DOHH2 (cell line): ENCODE results near the gene IQCF2.

ENCODE experiments used
- H3F3A ChIP-seq: fragments of 200-600 bp; sonication (generic), shearing (Covaris generic); 2 replicates; pipeline ENCODE4 v1.6.0; 2016; ENCODE audit warnings: antibody characterized with exemption, mild to moderate bottlenecking; ENCODE audit not compliant: control insufficient read depth, insufficient read depth
- H3K27ac ChIP-seq: fragments of 200-600 bp; sonication (generic); 2 replicates; pipeline ENCODE4 v1.5.1; 2014; ENCODE audit warnings: low read depth, mild to moderate bottlenecking, low read length, moderate library complexity
- H3K27me3 ChIP-seq: fragments of 200-600 bp; sonication (generic); 2 replicates; pipeline ENCODE4 v1.6.1; 2014; ENCODE audit warnings: mild to moderate bottlenecking, low read length, mixed read lengths; ENCODE audit not compliant: control insufficient read depth
- H3K36me3 ChIP-seq: fragments of 200-600 bp; sonication (generic); 2 replicates; pipeline ENCODE4 v1.6.1; 2014; ENCODE audit warnings: mild to moderate bottlenecking, low read length, moderate library complexity, mixed read lengths; ENCODE audit not compliant: control insufficient read depth
- H3K4me1 ChIP-seq: fragments of 200-600 bp; sonication (generic); 2 replicates; pipeline ENCODE4 v1.6.1; 2014; ENCODE audit warnings: mild to moderate bottlenecking, low read length, mixed read lengths; ENCODE audit not compliant: control insufficient read depth
- H3K4me2 ChIP-seq: fragments of 200-600 bp; sonication (generic); 2 replicates; pipeline ENCODE4 v1.6.0; 2014; ENCODE audit warnings: mild to moderate bottlenecking, low read length, moderate library complexity
- H3K4me3 ChIP-seq: fragments of 200-600 bp; sonication (generic); 2 replicates; pipeline ENCODE4 v1.5.1; 2014; ENCODE audit warnings: mild to moderate bottlenecking, low read length, mixed read lengths
- H3K79me2 ChIP-seq: fragments of 200-600 bp; sonication (generic); 2 replicates; pipeline ENCODE4 v1.6.1; 2014; ENCODE audit warnings: mild to moderate bottlenecking, low read length, mixed read lengths; ENCODE audit not compliant: control insufficient read depth
- H3K9me2 ChIP-seq: fragments of 200-600 bp; sonication (generic); replicated peaks from 2 replicates; pipeline ENCODE4 v1.6.1; 2014; ENCODE audit warnings: mild to moderate bottlenecking, low read length, mixed read lengths; ENCODE audit not compliant: control insufficient read depth
- H3K9me3 ChIP-seq: fragments of 200-600 bp; sonication (generic); 2 replicates; pipeline ENCODE4 v1.6.1; 2014; ENCODE audit warnings: antibody characterized with exemption, low read length, mixed read lengths; ENCODE audit not compliant: control insufficient read depth, insufficient read depth
- H4K20me1 ChIP-seq: fragments of 200-600 bp; sonication (generic); 2 replicates; pipeline ENCODE4 v1.6.0; 2014; ENCODE audit warnings: low read depth, mild to moderate bottlenecking, antibody characterized with exemption, low read length, moderate library complexity; ENCODE audit not compliant: control insufficient read depth, insufficient read depth
- CTCF ChIP-seq: fragments of 200-600 bp; sonication (generic); IDR thresholded peaks from one replicate; pipeline ENCODE4 v1.5.1; 2014; ENCODE audit warnings: antibody characterized with exemption, mild to moderate bottlenecking, low read depth, low read length; ENCODE audit not compliant: poor library complexity, severe bottlenecking
- EZH2phosphoT487 ChIP-seq: fragments of 200-600 bp; sonication (generic); IDR thresholded peaks from 2 replicates; pipeline ENCODE4 v1.6.1; 2017; ENCODE audit warnings: borderline replicate concordance, mild to moderate bottlenecking, antibody characterized with exemption, low read length, moderate library complexity, mixed read lengths

IQCF2 gene

DNA sequence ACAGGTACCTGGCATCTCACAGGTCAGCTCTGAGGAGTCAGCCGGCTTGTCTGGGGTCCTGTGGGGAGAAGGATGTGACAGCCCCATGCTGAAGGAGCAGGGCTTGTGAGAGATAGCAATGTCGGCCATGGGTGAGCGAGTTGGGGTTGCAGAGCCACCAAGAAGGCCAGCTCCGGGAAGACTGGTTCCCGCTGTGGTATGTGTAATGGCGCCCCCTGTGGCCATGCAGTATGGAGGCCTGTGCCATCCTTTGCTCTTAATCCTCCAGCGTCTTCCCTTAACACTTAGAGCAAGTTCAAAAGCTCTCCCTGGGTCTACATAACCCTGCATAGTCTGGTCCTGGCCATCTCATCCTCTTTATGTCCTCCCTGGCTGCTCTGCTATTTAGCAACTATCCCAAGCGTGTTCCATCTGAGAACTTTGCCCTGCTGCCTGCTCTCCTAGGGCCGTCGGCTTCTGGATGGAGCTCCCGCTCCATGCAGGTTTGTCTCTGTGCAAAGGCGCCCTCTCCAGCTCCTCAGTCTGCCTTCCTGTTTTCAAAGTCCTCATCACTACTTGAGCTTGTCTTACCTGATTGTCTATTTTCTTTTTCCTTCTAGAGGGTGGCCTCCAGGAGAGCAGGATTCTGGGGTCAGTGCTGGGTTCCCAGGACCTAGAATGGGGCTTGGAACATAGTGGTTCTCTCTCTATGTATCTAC is 41.6 kb upstream of the IQCF2 start:
- H3K4me2 ChIP-seq, result no peak overlapping the region
- H3K9me2 ChIP-seq, result no peaks in the 10 kb centered on the region
- no peaks in the 10 kb centered on the region for H3K4me1 ChIP-seq
- no peak overlapping the region for H3K27ac ChIP-seq
- no peaks in the 10 kb centered on the region for H3K79me2 ChIP-seq
- H3K4me3 ChIP-seq, result no peak overlapping the region
- H3K9me3 ChIP-seq, result no peaks in the 10 kb centered on the region
- no peaks in the 10 kb centered on the region for H3F3A ChIP-seq
- TF ChIP-seq EZH2phosphoT487 (no peak), CTCF (peak; percentile 69)
- H3K27me3 ChIP-seq, result peaks cover 6% of the 10 kb centered on the region; the same call in 1 of the 2 replicates
- no peaks in the 10 kb centered on the region for H4K20me1 ChIP-seq
- H3K36me3 ChIP-seq, result no peaks in the 10 kb centered on the region

- Histone ChIP-seq H4K20me1 (no peaks in the 10 kb centered on the region), H3K79me2 (no peaks in the 10 kb centered on the region), H3K27me3 (no peaks in the 10 kb centered on the region; the same call in 1 of the 2 replicates), H3K36me3 (no peaks in the 10 kb centered on the region), H3K27ac (no peak overlapping the region), H3K9me3 (peaks cover 7% of the 10 kb centered on the region), H3K4me2 (no peak overlapping the region), H3K4me1 (no peaks in the 10 kb centered on the region), H3F3A (no peaks in the 10 kb centered on the region), H3K9me2 (no peaks in the 10 kb centered on the region), H3K4me3 (no peak overlapping the region)
- TF ChIP-seq CTCF (no peak), EZH2phosphoT487 (no peak)
Measured at GRCh38 chr3:51828297-51828696, 33.1 kb upstream of the IQCF2 start.

GRCh38 chr3:51830345-51830744 is 31.1 kb upstream of the IQCF2 start:
- no peaks in the 10 kb centered on the region for H3K79me2 ChIP-seq
- no peak overlapping the region for H3K4me3 ChIP-seq
- no peaks in the 10 kb centered on the region for H4K20me1 ChIP-seq
- no peak overlapping the region for H3K27ac ChIP-seq
- TF ChIP-seq EZH2phosphoT487 (no peak), CTCF (no peak)
- no peak overlapping the region for H3K4me2 ChIP-seq
- H3K36me3 ChIP-seq, result no peaks in the 10 kb centered on the region
- H3K9me3 ChIP-seq, result peaks cover 7% of the 10 kb centered on the region
- no peaks in the 10 kb centered on the region for H3K4me1 ChIP-seq
- H3K9me2 ChIP-seq, result no peaks in the 10 kb centered on the region
- no peaks in the 10 kb centered on the region; the same call in none of the 2 replicates for H3K27me3 ChIP-seq
- no peaks in the 10 kb centered on the region for H3F3A ChIP-seq
